ENCODE results near the gene CELF4.

GRCh38 chr18:37284260-37284659, 281.3 kb downstream of the CELF4 start:
- TF ChIP-seq CTCF (IDR thresholded peaks at IDR 0.05; ENCODE audit: insufficient read depth, low read length) (no peak), SPI1 (IDR thresholded peaks at IDR 0.05; ENCODE audit: borderline replicate concordance, low read depth) (no peak), GABPA (IDR thresholded peaks at IDR 0.05; ENCODE audit: low read depth) (no peak)
